ENCODE results near the gene ACSBG1.

The ACSBG1 gene

GRCh38 chr15:78167227-78167888 is 67.0 kb downstream of the ACSBG1 start:
- TF ChIP-seq PKNOX1 (IDR thresholded peaks at IDR 0.05) (no peak), TARDBP (IDR thresholded peaks at IDR 0.05) (no peak), FOXM1 (IDR thresholded peaks at IDR 0.05; ENCODE audit: borderline replicate concordance) (no peak), LEF1 (IDR thresholded peaks at IDR 0.05; ENCODE audit: borderline replicate concordance) (no peak), BHLHE40 (IDR thresholded peaks at IDR 0.05; ENCODE audit: borderline replicate concordance) (no peak), FOXK2 (IDR thresholded peaks at IDR 0.05) (no peak), ARNT (IDR thresholded peaks at IDR 0.05) (no peak)
- ChIA-PET POLR2A (interaction anchor here (1.0 kb wide), 1 partner anchor 132 kb away, joined by 4 read pairs; the partner anchor contains the start of gene SKIC8), CTCF (interaction anchor here (1.4 kb wide), 1 partner anchor 10 kb away, joined by 4 read pairs; no protein-coding TSS in a partner anchor)
- no peak for DNase-seq (ENCODE audit: extremely low spot score)

GRCh38 chr15:78164010-78164409 is 70.4 kb downstream of the ACSBG1 start:
- DNase-seq (ENCODE audit: extremely low spot score) = no peak
- ChIA-PET POLR2A (no interaction called here), CTCF (interaction anchor here (0.5 kb wide), 1 partner anchor 108 kb away, joined by 3 read pairs; no protein-coding TSS in a partner anchor)
- TF ChIP-seq TARDBP (IDR thresholded peaks at IDR 0.05) (no peak), CTBP1 (IDR thresholded peaks at IDR 0.05; ENCODE audit: borderline replicate concordance) (no peak), ELF4 (IDR thresholded peaks at IDR 0.05) (no peak), PKNOX1 (IDR thresholded peaks at IDR 0.05) (no peak), BHLHE40 (IDR thresholded peaks at IDR 0.05; ENCODE audit: borderline replicate concordance) (no peak), ZNF384 (IDR thresholded peaks at IDR 0.05) (no peak), FOXA1 (IDR thresholded peaks at IDR 0.05) (no peak), NFRKB (IDR thresholded peaks at IDR 0.05) (no peak), LEF1 (IDR thresholded peaks at IDR 0.05; ENCODE audit: borderline replicate concordance) (no peak), L3MBTL2 (conservative IDR thresholded peaks at IDR 0.05) (no peak), SP1 (IDR thresholded peaks at IDR 0.05) (no peak), FOXM1 (IDR thresholded peaks at IDR 0.05; ENCODE audit: borderline replicate concordance) (no peak), ARNT (IDR thresholded peaks at IDR 0.05) (no peak), SUZ12 (IDR thresholded peaks at IDR 0.05) (no peak), HDGF (IDR thresholded peaks at IDR 0.05; ENCODE audit: borderline replicate concordance) (no peak), FOXK2 (IDR thresholded peaks at IDR 0.05) (no peak)

GRCh38 chr15:78162038-78162437 is 72.3 kb downstream of the ACSBG1 start:
- no peak for TF ChIP-seq LEF1 (IDR thresholded peaks at IDR 0.05; ENCODE audit: borderline replicate concordance)
- no peak for TF ChIP-seq FOXM1 (IDR thresholded peaks at IDR 0.05; ENCODE audit: borderline replicate concordance)
- TF ChIP-seq NFRKB (IDR thresholded peaks at IDR 0.05) = no peak
- no peak for TF ChIP-seq BHLHE40 (IDR thresholded peaks at IDR 0.05; ENCODE audit: borderline replicate concordance)
- no peak for TF ChIP-seq ELF4 (IDR thresholded peaks at IDR 0.05)
- TF ChIP-seq CTBP1 (IDR thresholded peaks at IDR 0.05; ENCODE audit: borderline replicate concordance) = no peak
- no peak for TF ChIP-seq TARDBP (IDR thresholded peaks at IDR 0.05)
- TF ChIP-seq FOXK2 (IDR thresholded peaks at IDR 0.05) = no peak
- no peak for TF ChIP-seq ZNF384 (IDR thresholded peaks at IDR 0.05)
- TF ChIP-seq SP1 (IDR thresholded peaks at IDR 0.05) = no peak
- TF ChIP-seq PKNOX1 (IDR thresholded peaks at IDR 0.05) = no peak
- no peak for TF ChIP-seq SUZ12 (IDR thresholded peaks at IDR 0.05)
- no peak for TF ChIP-seq FOXA1 (IDR thresholded peaks at IDR 0.05)
- no peak for TF ChIP-seq HDGF (IDR thresholded peaks at IDR 0.05; ENCODE audit: borderline replicate concordance)
- no peak for TF ChIP-seq ARNT (IDR thresholded peaks at IDR 0.05)
- TF ChIP-seq L3MBTL2 (conservative IDR thresholded peaks at IDR 0.05) = no peak
- POLR2A ChIA-PET = no interaction called here
- CTCF ChIA-PET = no interaction called here
- DNase-seq (ENCODE audit: extremely low spot score) = no peak

- CTCF ChIA-PET = interaction anchor here (0.6 kb wide), 1 partner anchor 15 kb away, joined by 3 read pairs; no protein-coding TSS in a partner anchor
- no peak for DNase-seq (ENCODE audit: extremely low spot score)
- POLR2A ChIA-PET = no interaction called here
- TF ChIP-seq FOXM1 (IDR thresholded peaks at IDR 0.05; ENCODE audit: borderline replicate concordance) = no peak
- no peak for TF ChIP-seq ELF4 (IDR thresholded peaks at IDR 0.05)
- no peak for TF ChIP-seq SUZ12 (IDR thresholded peaks at IDR 0.05)
- TF ChIP-seq ZNF384 (IDR thresholded peaks at IDR 0.05) = no peak
- TF ChIP-seq FOXK2 (IDR thresholded peaks at IDR 0.05) = no peak
- no peak for TF ChIP-seq L3MBTL2 (conservative IDR thresholded peaks at IDR 0.05)
- TF ChIP-seq PKNOX1 (IDR thresholded peaks at IDR 0.05) = no peak
- TF ChIP-seq ARNT (IDR thresholded peaks at IDR 0.05) = no peak
- no peak for TF ChIP-seq NFRKB (IDR thresholded peaks at IDR 0.05)
Measured at GRCh38 chr15:78159395-78159794, 75.0 kb downstream of the ACSBG1 start.

- ChIA-PET CTCF (no interaction called here), POLR2A (no interaction called here)
- no peak for TF ChIP-seq NFRKB (IDR thresholded peaks at IDR 0.05)
- no peak for TF ChIP-seq LEF1 (IDR thresholded peaks at IDR 0.05; ENCODE audit: borderline replicate concordance)
- no peak for TF ChIP-seq ELF4 (IDR thresholded peaks at IDR 0.05)
- TF ChIP-seq BHLHE40 (IDR thresholded peaks at IDR 0.05; ENCODE audit: borderline replicate concordance) = no peak
- TF ChIP-seq ZNF384 (IDR thresholded peaks at IDR 0.05) = no peak
- TF ChIP-seq ARNT (IDR thresholded peaks at IDR 0.05) = no peak
- no peak for TF ChIP-seq HDGF (IDR thresholded peaks at IDR 0.05; ENCODE audit: borderline replicate concordance)
- TF ChIP-seq L3MBTL2 (conservative IDR thresholded peaks at IDR 0.05) = no peak
- no peak for TF ChIP-seq PKNOX1 (IDR thresholded peaks at IDR 0.05)
- no peak for TF ChIP-seq FOXA1 (IDR thresholded peaks at IDR 0.05)
- TF ChIP-seq SP1 (IDR thresholded peaks at IDR 0.05) = no peak
- TF ChIP-seq CTBP1 (IDR thresholded peaks at IDR 0.05; ENCODE audit: borderline replicate concordance) = no peak
- no peak for TF ChIP-seq TARDBP (IDR thresholded peaks at IDR 0.05)
- no peak for TF ChIP-seq FOXK2 (IDR thresholded peaks at IDR 0.05)
- no peak for DNase-seq (ENCODE audit: extremely low spot score)
Measured at GRCh38 chr15:78157203-78157602, 77.2 kb downstream of the ACSBG1 start.

Measured in HEK293T (cell line).